H1 (cell line): ENCODE measurements around the gene PRRX1. TPM values are rescaled to one million over a fixed set of nuclear protein-coding genes. Genes with fewer than 3 reads are reported as not detected.

Source experiments
- FOSL1 ChIP-seq: IDR thresholded peaks from 2 replicates; pipeline ENCODE4 v1.6.1; 2011; ENCODE audit warnings: mild to moderate bottlenecking, low read depth, low read length, moderate library complexity; ENCODE audit not compliant: insufficient read depth
- GABPA ChIP-seq: IDR thresholded peaks from 2 replicates; pipeline ENCODE4 v1.6.1; 2011; ENCODE audit warnings: mild to moderate bottlenecking, low read length, moderate library complexity, borderline replicate concordance; ENCODE audit not compliant: insufficient read depth
- JUND ChIP-seq: IDR thresholded peaks from 2 replicates; pipeline ENCODE4 v1.6.1; 2011; ENCODE audit warnings: mild to moderate bottlenecking, improper control_type of control experiment, low read length
- RAD21 ChIP-seq, 2 experiments: IDR thresholded peaks in 1 of 2; conservative IDR thresholded peaks in 1 of 2; 2 replicates each; pipeline ENCODE4 v1.6.1; 2011; ENCODE audit warnings: low read depth in 2 of 2, low read length in 2 of 2, improper control_type of control experiment in 1 of 2, inconsistent platforms in 1 of 2, mild to moderate bottlenecking in 1 of 2, moderate library complexity in 1 of 2
- SP1 ChIP-seq: IDR thresholded peaks from 2 replicates; pipeline ENCODE4 v1.6.1; 2011; ENCODE audit warnings: low read depth, low read length
- ZNF274 ChIP-seq: IDR thresholded peaks from 2 replicates; pipeline ENCODE4 v1.7.0; 2012; ENCODE audit warnings: low read length, borderline replicate concordance; ENCODE audit errors: extremely low read depth
- polyA plus RNA-seq, 7 experiments: library from polyadenylated mRNA; depleted of rRNA in 3 of 7; stranded (reverse) in 5 of 7; unstranded in 2 of 7; fragments of >200 nt in 5 of 7; fragments of 200-250 nt in 2 of 7; gene quantifications; 1 replicate in 5 of 7; 2 replicates in 1 of 7; 4 replicates in 1 of 7; pipeline versions ENCODE4 v1.2.1 to v1.2.3, GENCODE V29; 2011 to 2013; ENCODE audit warnings: missing spikeins in 2 of 7, mixed read lengths in 2 of 7
- total RNA-seq: library from RNA; stranded (reverse); fragmentation: NEBNext Ultra II Directional; extraction: Animal tissue kit (Norgen Biotek cat#: 25700); gene quantifications from 2 replicates; pipeline ENCODE4 v1.2.1, GENCODE V29; 2021

The PRRX1 gene
- total and polyA plus RNA-seq, 2 of the 8 experiments (the other 6 are each of a cell fraction or from before 2014, with no cell fraction given): not detected

- TF ChIP-seq RAD21 (IDR thresholded peaks at IDR 0.05 in 1 of 2, conservative IDR thresholded peaks at IDR 0.05 in 1 of 2; ENCODE audit: low read depth in 2 of 2, low read length in 2 of 2) (no peak), JUND (no peak), SP1 (no peak), GABPA (no peak), ZNF274 (no peak), FOSL1 (no peak)
- TF ChIP-seq, all 59 proteins: peak for 0
Measured at GRCh38 chr1:170687621-170688020, 23.7 kb downstream of the PRRX1 start (continued).
